ENCODE data around the gene CASP7. TPM values are rescaled to one million over a fixed set of nuclear protein-coding genes. Genes with fewer than 3 reads are reported as not detected.

The CASP7 gene
- total RNA-seq, 1 experiment from 2014 or later = 30.7 TPM

GRCh38 chr10:113692271-113692670 lies 12.6 kb downstream of the CASP7 start:
- peaks cover 20% of the 10 kb centered on the region for H3K9me3 ChIP-seq
- H3K36me3 ChIP-seq = peaks cover 24% of the 10 kb centered on the region
- H3K4me3 ChIP-seq = no peak overlapping the region
- no peak for DNase-seq
- no peaks in the 10 kb centered on the region for H3K27me3 ChIP-seq

DNA sequence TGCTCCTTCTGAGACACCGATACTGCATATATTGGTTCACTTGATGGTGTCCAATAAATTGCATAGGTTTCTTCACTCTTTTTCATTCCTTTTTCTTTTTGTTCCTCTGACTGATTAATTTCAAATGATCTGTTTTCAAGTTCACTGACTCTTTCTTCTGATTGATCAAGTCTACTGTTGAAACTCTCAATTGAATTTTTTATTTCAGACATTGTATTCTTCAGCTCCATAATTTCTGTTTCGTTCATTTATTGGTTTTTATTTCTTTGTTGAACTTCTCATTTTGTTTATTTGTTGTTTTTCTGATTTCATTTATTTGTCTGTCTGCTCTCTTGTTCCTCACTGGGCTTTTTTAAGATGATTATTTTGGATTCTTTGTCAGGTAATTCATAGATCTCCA lies 13.6 kb downstream of the CASP7 start:
- peaks cover 17% of the 10 kb centered on the region for H3K9me3 ChIP-seq
- no peak overlapping the region for H3K4me3 ChIP-seq
- H3K36me3 ChIP-seq = peaks cover 31% of the 10 kb centered on the region
- H3K27me3 ChIP-seq = no peaks in the 10 kb centered on the region
- no peak for DNase-seq

DNA sequence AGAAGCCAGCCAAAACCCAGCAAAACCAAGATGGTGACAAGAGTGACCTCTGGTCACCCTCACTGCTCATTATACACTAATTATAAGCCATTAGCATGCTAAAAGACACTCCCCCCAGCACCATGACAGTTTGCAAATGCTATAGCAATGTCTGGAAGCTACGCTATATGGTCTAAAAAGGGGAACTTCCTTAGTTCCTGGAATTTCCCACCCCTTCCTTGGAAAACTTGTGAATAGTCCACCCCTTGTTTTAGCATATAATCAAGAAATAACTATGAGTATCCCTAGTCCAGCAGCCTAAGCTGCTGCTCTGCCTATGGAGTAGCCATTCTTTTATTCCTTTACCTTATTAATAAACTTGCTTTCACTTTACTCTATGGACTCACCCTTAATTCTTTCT lies 16.0 kb downstream of the CASP7 start:
- H3K9me3 ChIP-seq = peaks cover 4% of the 10 kb centered on the region; the same call in 1 of the 2 replicates
- DNase-seq = no peak
- peaks cover 33% of the 10 kb centered on the region for H3K36me3 ChIP-seq
- no peaks in the 10 kb centered on the region for H3K27me3 ChIP-seq
- H3K4me3 ChIP-seq = no peak overlapping the region

DNA sequence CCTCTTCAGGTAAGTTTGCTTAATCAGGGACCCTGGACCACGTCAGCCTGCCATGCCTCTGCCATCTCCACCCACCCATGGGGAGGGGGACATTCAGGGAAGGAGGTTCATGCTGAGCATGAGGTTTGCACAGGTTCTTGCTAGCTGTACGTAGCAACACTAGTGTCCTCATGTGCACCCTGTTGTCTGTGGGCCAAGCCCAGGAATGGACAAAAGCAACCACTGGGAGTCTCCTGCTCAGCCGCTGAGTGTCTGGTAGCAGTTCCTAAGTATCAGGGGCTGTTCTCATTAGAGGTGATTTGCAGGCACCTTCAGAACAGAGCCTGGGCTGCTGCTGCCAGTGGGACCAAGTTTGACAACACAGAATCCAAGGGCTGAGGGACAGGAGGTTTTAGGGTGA lies 17.9 kb downstream of the CASP7 start:
- peaks cover 23% of the 10 kb centered on the region for H3K36me3 ChIP-seq
- no peaks in the 10 kb centered on the region for H3K27me3 ChIP-seq
- DNase-seq = no peak
- no peak overlapping the region for H3K4me3 ChIP-seq
- peaks cover 3% of the 10 kb centered on the region; the same call in 1 of the 2 replicates for H3K9me3 ChIP-seq

- H3K27me3 ChIP-seq = no peaks in the 10 kb centered on the region
- H3K4me3 ChIP-seq = no peak overlapping the region
- peaks cover 3% of the 10 kb centered on the region; the same call in 1 of the 2 replicates for H3K36me3 ChIP-seq
- no peaks in the 10 kb centered on the region for H3K9me3 ChIP-seq
- peak; percentile 4 for DNase-seq
Measured at GRCh38 chr10:113704637-113705343, 25.1 kb downstream of the CASP7 start.

- H3K36me3 ChIP-seq = peaks cover 3% of the 10 kb centered on the region; the same call in 1 of the 2 replicates
- no peak for DNase-seq
Measured at GRCh38 chr10:113705344-113705652, 25.6 kb downstream of the CASP7 start.

GRCh38 chr10:113706623-113707022 lies 26.9 kb downstream of the CASP7 start:
- DNase-seq = no peak
- no peak overlapping the region for H3K4me3 ChIP-seq
- no peaks in the 10 kb centered on the region for H3K9me3 ChIP-seq
- H3K27me3 ChIP-seq = no peaks in the 10 kb centered on the region
- peaks cover 3% of the 10 kb centered on the region for H3K36me3 ChIP-seq

More at GRCh38 chr10:113705344-113705652, 25.6 kb downstream of the CASP7 start:
- H3K4me3 ChIP-seq = no peak overlapping the region
- H3K9me3 ChIP-seq = no peaks in the 10 kb centered on the region
- no peaks in the 10 kb centered on the region for H3K27me3 ChIP-seq

DNA sequence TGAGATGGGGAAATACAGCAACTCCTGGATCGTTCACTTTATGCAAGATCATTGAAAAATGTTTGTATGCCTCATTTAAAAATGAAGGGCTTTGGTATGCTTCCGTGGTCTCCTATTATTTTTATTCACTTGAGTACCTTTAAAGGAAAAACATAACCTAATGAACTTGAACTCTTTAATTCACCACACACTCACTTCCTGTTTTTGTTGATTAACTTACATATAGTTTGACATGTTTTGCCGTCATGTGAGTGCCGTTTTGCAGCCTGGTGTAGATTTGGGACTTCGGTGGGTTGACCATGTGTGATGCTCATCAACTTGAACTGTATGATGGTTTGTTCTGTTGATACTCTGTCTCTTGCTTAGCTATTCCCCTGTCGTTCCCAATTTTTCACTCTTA lies 28.9 kb downstream of the CASP7 start:
- no peak for DNase-seq
- no peaks in the 10 kb centered on the region for H3K9me3 ChIP-seq
- H3K27me3 ChIP-seq = no peaks in the 10 kb centered on the region
- H3K36me3 ChIP-seq = no peaks in the 10 kb centered on the region; the same call in none of the 2 replicates
- H3K4me3 ChIP-seq = no peak overlapping the region

- no peaks in the 10 kb centered on the region; the same call in none of the 2 replicates for H3K36me3 ChIP-seq
Measured at GRCh38 chr10:113709221-113709838, 29.6 kb downstream of the CASP7 start.

GRCh38 chr10:113711142-113711541 lies 31.4 kb downstream of the CASP7 start:
- Histone ChIP-seq H3K27me3 (no peaks in the 10 kb centered on the region), H3K4me3 (no peak overlapping the region), H3K9me3 (no peaks in the 10 kb centered on the region), H3K36me3 (no peaks in the 10 kb centered on the region; the same call in none of the 2 replicates)
- no peak for DNase-seq

More at GRCh38 chr10:113709221-113709838, 29.6 kb downstream of the CASP7 start:
- peak; percentile 50 for DNase-seq
- H3K27me3 ChIP-seq = no peaks in the 10 kb centered on the region
- no peak overlapping the region for H3K4me3 ChIP-seq
- no peaks in the 10 kb centered on the region for H3K9me3 ChIP-seq

GRCh38 chr10:113712024-113712423 lies 32.3 kb downstream of the CASP7 start:
- Histone ChIP-seq H3K36me3 (no peaks in the 10 kb centered on the region; the same call in none of the 2 replicates), H3K4me3 (no peak overlapping the region), H3K9me3 (no peaks in the 10 kb centered on the region), H3K27me3 (no peaks in the 10 kb centered on the region)
- DNase-seq = no peak

DNA sequence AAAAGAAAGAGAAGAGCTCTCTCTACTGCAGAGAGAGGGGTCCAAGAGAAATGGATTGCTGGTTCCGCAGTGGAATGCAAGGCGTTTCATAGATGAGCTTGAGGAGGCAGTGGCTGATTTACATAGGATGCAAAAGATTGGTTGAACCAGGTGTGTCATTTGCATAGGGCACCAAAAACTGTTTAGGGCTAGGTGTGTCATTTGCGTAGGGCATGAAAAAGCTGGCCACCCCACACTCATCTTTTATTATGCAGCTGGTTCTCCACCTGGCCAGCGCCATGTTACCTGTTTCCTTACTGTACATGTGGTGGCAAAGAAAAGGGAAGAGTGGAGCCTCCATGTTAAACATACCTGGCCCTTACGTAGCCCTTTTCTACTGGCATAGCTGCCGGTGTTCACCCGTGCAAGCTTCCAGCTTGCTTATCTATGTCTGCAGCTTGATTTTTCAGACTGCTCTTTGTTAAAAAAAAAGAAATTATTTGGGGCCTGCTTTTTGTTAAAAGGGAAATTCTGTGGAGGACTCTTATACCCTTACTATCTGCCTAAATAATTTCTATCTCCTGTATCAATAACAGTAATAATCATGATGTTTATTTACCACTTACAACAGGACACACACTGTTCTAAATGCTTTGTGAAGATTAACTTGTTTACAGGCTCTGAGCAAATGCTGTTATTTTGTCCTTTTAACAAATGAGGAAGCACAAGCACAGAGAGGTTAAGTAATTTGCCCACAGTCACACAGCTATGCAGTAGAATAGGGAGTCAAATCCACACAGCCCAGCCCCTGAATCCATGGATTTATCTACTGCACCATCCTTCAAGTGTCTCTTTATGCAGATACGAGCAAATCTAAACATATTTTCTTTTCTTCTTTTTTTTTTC lies 33.3 kb downstream of the CASP7 start:
- Histone ChIP-seq H3K27me3 (no peaks in the 10 kb centered on the region), H3K4me3 (no peak overlapping the region)
- DNase-seq = no peak

DNA sequence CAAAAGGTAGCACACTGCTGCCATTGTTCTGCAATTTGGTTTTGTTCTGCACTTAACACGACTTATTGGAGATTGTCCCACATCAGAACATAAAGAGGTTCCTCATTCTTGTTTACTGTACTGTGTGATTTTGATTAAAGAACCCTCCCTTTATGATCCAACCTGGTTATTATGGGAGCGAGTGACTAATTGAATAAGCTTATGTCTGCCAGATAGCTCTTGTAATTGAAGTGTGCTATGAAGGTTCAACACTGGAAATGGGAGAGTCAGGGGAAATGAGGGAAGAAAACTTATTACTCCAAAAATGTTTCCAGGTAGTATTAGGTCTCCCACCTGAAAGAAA lies 33.9 kb downstream of the CASP7 start:
- Histone ChIP-seq H3K36me3 (no peaks in the 10 kb centered on the region; the same call in none of the 2 replicates), H3K4me3 (no peak overlapping the region), H3K9me3 (no peaks in the 10 kb centered on the region), H3K27me3 (no peaks in the 10 kb centered on the region)
- no peak for DNase-seq

More for the DNA sequence above, 33.3 kb downstream of the CASP7 start:
- no peaks in the 10 kb centered on the region for H3K9me3 ChIP-seq
- H3K36me3 ChIP-seq = no peaks in the 10 kb centered on the region; the same call in none of the 2 replicates

DNA sequence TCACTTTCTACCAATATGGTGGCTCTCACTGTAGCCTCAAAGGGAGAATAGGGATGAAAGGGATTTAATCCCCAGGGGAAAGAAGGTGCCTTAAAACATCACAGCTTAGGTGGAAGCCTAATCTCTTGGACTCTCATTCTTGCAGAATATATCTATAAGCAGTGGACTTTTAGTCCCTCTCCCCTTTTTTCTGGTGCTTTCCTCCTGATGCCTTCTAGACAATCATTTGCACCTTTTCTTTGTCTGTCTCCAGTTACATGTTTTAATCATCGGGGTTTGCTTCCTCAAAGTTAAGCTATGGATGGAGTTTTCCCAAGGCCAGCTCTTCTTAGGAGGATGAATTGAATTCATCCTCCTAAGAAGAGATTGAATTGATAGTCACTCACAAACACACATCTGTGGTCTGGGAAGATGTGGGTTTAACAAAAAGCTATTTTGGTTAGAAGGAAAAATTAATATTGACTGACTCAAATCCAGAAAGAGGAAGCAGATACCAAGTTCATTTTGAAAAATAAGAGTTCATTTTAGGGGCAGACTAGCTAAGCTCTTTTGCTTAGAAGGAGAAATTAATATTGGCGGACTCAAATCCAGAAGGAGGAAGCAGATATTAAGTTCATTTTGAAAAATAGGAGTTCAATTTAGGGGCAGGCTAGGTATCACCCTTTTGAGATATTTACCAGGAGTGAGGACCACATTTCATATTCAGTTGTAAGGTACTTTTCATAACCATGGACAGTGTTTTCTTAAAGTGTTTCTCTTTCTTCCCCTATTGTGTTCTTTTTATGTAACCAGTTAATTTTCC lies 36.6 kb downstream of the CASP7 start:
- no peaks in the 10 kb centered on the region for H3K9me3 ChIP-seq
- H3K36me3 ChIP-seq = no peaks in the 10 kb centered on the region; the same call in none of the 2 replicates
- H3K4me3 ChIP-seq = no peak overlapping the region
- no peak for DNase-seq
- no peaks in the 10 kb centered on the region for H3K27me3 ChIP-seq

DNA sequence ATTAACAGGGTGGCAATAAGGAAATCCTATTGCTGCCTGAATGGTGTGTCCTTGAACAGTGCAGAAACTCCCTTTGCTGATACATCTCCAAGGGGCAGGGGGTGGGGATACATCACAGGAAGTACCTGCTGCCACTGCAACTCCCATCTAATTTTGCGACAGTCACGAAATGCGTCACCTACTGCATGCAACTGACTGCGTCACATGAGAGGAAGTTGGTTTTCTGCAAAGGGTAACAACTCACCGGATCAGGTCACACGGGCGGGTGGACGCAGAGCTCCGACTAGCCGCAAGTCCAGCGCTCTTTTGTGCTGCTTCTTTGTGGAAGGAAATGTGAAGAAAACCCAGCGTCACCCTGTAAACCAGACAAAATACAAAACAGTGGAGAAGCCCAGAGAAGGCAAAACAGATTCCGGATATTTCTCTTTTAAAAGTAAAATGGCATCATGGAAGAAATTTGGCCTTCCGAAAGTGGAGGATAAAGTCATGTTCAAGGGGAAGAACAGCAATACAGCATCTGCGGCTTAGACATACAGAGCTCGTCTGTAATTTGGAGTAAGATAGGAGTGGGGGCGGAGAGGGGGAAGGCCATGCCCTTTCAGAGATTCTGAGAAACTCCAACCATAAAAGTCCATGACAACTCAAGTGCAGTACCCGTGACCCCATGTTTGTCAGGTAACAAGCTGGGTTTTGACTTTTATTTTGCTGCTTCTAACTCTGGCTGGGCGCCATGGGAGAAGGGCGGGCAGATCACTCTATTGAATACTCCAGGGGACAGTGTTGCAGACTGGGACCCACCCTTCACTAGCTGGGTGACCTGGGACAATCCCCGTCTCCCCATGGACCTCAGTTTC lies 39.5 kb downstream of the CASP7 start:
- H3K27me3 ChIP-seq = no peaks in the 10 kb centered on the region
- H3K4me3 ChIP-seq = no peak overlapping the region
- DNase-seq = no peak
- peaks cover 2% of the 10 kb centered on the region for H3K36me3 ChIP-seq
- no peaks in the 10 kb centered on the region for H3K9me3 ChIP-seq

- Histone ChIP-seq H3K36me3 (peaks cover 2% of the 10 kb centered on the region), H3K4me3 (no peak overlapping the region), H3K9me3 (no peaks in the 10 kb centered on the region), H3K27me3 (no peaks in the 10 kb centered on the region)
- DNase-seq = no peak
Measured at GRCh38 chr10:113720386-113720785, 40.7 kb downstream of the CASP7 start.

Measured in MG63 (cell line).